Measurements from ENCODE around the gene NAA25.
"Not testable (repeated sequence)": the region's sequence is repeated elsewhere in the genome, so short reads cannot be mapped to it uniquely, and the experiment has no call there.

The NAA25 gene

GRCh38 chr12:112008918-112009317 lies 99.7 kb downstream of the NAA25 start:
- no peak for DNase-seq

GRCh38 chr12:112007945-112008344 lies 100.6 kb downstream of the NAA25 start:
- no peak for DNase-seq

GRCh38 chr12:112005419-112006395 lies 102.9 kb downstream of the NAA25 start:
- no peak for DNase-seq

GRCh38 chr12:112004041-112004440 lies 104.5 kb downstream of the NAA25 start:
- DNase-seq: no peak

DNA sequence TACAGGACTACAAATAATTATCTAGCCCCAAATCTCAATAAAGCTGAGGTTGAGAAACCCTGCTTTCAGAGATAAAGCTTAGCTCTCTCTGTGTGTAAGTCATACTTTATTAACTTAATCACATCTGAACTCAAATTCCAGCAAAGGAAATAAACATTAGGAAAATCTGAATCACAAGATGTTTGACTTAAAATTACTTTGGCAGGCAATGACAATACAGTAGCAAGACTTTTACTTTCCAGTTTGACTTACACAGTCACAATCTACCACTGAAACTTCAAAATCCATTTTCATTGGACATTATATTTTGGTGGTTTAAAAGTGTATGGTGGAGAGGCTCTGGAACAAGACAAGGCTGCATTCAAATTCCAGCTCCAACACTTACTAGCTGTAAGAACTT lies 107.0 kb downstream of the NAA25 start:
- no peak for DNase-seq

GRCh38 chr12:112000820-112001219 lies 107.8 kb downstream of the NAA25 start:
- no peak for DNase-seq

- DNase-seq: not testable (repeated sequence)
These were observed 109.5 kb downstream of the NAA25 start for GRCh38 chr12:111999129-111999528.

GRCh38 chr12:111998015-111998414 lies 110.6 kb downstream of the NAA25 start:
- no peak for DNase-seq

GRCh38 chr12:111997300-111997699 lies 111.3 kb downstream of the NAA25 start:
- no peak for DNase-seq

DNA sequence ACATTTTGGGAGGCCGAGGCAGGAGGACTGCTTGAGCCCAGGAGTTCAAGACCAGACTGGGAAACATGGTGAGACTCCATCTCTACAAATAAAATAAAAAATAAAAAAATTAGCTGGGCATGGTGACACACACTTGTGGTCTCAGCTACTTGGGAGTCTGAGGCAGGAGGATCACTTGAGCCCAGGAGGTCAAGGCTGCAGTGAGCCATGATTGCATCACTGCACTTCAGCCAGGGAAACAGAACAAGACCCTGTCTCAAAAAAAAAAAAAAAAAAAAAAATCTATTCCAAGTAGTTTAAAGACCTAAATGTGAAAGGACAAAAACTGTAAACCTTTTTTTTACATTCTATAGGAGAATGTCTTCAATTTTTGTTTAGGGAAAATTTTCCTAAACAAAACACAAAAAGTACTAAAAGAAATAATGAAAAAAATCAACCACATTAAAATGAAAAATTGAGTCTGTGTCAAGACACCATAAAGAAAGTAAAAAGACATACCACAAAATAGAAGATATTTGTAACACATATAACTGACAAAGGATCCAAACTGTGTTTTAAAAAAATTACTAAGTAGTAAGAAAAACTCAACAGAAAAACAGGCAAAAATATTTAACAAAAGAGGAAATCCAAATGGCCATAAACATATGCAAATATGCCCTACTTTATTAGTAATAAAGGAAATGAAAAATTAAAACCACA lies 112.7 kb downstream of the NAA25 start:
- no peak for DNase-seq

DNA sequence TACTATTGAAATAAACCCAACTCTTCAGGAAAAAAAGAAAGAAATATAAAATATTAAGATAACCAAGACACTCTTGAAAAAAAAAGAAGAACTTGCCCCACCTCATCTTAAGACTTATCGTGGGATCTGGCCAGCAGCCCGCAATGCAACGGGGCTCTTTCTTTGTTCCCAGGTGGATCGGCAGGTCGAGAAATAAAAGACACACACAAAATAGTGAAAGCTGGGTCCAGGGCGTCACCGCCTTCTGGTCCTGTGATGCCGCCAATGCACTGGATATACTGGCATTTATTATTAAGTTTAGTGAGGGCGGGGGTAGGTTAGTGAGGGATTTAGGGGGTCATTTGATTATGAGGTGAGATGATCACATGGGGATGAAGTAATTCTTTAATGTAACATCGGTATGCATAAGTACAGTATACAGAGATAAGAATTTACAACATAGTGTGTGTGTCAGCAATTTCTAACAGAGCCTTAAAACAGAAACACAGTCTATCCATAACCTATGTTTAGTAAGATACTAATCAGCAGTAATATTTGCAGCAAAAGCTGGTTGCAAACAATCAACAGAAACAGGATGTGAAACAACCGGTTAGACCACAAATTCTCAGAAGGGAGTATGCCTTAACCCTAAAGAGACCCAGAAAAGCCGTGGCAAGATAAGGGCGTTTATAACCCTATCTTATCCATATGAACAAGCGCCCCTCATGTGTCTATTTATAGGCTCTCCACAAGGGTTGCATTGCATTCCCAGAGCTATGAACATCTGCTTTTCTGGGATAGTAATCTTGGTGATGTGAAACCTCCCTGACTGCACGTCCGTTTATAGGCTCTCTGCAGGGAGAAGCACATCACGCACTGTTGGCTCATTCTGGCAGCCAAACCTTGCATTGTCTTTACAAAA lies 114.1 kb downstream of the NAA25 start:
- not testable (repeated sequence) for DNase-seq

DNA sequence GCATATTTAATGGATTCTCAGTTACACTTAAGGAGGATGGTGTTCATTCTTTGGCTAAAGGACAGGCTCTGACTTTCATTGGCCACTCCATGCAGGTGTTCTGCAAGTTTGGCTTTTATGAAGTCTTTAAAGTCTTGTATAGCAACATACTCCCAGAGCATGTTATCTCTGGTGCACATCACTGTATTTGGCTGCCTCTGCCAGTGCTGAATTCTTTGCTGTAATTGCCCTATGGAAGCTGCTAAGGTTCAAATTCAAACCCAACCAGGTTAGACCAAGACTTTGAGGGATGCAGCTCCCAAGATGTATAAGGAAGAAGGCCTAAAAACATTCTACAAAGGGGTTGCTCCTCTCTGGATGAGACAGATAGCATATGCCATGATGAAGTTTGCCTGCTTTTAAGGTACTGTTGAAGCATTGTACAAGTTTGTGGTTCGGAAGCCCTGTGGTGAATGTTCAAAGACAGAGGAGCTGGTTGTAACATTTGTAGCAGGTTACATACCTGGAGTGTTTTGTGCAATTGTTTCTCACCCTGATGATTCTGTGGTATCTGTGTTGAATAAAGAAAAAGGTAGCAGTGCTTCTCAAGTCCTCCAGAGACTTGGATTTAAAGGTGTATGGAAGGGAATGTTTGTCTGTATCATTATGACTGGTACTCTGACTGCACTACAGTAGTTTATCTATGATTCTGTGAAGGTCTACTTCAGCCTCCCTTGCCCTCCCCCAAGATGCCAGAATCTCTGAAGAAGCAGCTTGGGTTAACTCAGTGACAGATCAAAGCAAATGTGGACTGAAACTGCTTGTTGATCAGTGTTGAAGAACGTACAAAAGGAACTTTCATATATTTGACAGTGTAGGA lies 115.1 kb downstream of the NAA25 start:
- DNase-seq: no peak

- DNase-seq: no peak
These were observed 116.1 kb downstream of the NAA25 start for GRCh38 chr12:111992464-111992863.

DNA sequence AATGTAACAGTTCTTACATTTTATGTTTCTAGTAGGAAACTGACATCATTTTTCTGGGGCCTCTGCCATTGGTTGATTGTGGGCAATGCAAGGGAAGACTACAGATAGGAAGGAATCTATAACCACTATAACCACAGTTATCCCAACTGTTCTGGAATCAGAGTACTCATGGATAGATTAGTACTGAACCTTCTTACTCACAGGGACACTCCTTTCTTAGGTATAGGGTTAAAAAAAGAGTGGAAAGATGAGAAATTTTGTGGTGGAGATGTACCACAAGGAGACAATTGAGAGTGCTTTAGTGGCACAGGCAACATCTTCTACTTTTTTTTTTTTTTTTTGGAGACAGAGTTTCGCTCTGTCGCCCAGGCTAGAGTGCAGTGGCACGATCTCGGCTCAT lies 116.6 kb downstream of the NAA25 start:
- peak; percentile 51 for DNase-seq

GRCh38 chr12:111991535-111991934 lies 117.0 kb downstream of the NAA25 start:
- DNase-seq: no peak

- DNase-seq: no peak
These were observed 123.8 kb downstream of the NAA25 start for GRCh38 chr12:111984820-111985219.

DNA sequence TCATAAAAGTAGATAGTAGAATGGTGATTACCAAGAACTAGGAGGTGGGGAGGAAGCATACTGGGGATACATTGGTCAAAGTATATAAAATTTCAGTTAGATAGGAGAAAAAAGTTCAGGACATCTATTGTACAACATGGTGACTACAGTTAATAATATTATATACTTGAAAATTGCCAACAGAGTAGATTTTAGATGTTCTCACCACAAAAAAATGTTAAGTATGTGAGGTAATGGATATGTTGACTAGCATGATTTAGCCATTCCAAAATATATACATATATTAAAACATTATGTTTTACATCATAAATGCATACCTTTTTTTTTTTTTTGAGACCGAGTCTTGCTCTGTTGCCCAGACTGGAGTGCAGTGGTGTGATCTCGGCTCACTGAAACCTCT lies 126.6 kb downstream of the NAA25 start:
- DNase-seq: peak; percentile 47

- DNase-seq: no peak
These were observed 128.0 kb downstream of the NAA25 start for GRCh38 chr12:111980598-111980997.

- DNase-seq: no peak
These were observed 130.0 kb downstream of the NAA25 start for GRCh38 chr12:111978545-111978944.

DNA sequence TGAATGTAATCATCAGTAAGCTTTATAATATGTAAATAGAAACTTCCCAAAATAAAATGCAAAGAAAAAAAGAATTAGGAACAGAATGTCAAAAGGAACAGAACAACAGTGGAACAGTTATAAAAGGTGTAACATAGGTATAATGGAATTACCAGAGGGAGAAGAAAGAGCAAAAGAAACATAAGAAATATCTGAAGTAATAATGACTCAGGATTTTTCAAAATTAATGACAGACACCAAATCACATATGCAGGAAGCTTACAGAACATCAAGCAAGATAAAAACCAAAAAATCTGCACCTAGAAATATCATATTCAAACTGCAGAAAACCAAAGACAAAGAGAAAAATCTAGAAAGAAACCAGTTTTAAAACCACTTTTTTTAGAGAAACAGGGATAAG lies 131.7 kb downstream of the NAA25 start:
- DNase-seq: no peak

Measured in fibroblast of skin of abdomen (primary cell).